ENCODE results near the gene DAP.

DAP gene

DNA sequence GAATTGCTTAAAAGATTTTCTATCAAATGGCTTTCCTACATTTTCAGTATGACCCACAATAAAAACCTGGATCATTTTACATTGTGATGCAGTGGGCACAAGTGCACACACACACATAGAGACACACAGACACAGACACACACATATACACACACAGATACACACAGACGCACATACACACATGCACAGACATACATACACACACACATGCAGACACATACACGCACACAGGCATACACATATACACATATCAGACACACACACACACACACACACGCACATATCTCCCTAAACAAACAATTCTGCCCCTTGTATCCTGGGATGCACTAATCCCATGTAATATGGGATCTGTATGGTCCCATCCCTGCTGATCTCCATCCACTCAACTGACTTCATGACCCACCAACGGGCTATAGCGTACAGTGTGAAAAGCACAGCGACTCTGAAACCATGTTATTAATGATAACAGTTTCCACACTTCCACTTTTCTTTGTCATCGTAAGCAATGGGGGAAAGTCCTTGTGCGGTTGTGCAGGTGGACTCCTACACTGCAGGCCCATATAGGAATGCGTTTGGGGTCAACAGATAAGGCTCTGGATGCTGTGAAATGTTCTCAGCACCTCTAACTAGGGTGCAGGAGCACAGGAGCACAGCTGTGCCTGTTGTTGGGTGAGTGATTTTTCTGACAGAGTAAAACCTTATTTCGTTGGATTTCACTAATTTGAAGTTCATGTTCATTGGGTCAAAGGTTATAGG, 52.7 kb downstream of the DAP start:
- DNase-seq = no peak

DNA sequence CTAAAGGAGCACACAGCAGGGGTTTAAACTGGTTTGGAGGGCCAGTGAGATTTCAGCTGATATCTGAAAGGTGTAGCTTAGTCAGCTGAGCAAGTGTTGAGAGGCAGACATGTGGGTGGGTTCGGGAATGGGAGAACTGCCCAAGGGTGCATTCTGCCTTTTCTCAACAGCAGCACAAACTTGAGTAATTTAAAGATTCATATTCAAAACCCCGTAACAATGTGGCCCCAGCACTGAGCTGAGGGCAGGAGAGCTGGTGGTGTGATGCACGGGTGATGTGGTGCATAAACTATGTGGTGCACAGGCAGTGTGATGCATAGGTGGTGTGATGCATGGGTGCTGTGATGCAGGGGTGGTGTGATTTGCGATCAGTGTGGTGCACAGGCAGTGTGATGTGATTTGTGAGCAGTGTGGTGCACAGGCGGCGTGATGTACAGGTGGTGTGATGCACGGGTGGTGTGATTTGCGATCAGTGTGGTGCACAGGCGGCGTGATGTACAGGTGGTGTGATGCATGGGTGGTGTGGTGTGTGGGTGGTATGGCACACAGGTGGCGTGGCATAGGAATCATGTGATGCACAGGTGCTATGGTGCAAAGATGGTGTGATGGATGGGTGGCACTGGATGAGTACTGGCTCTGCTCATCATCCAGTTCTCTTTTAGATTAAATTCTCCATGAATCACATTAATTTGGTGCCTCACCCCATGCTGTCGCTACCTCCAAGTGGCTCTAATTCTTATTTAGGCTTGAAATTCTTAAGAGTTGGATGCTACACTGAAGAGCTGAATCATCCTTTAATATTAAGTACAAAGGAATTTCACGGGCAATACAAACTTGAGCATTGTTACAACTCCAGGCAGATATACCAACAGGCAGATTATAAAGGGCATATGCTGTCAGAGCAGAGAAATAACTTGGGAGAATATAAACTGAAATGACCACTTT, 53.6 kb downstream of the DAP start:
- DNase-seq = no peak

DNA sequence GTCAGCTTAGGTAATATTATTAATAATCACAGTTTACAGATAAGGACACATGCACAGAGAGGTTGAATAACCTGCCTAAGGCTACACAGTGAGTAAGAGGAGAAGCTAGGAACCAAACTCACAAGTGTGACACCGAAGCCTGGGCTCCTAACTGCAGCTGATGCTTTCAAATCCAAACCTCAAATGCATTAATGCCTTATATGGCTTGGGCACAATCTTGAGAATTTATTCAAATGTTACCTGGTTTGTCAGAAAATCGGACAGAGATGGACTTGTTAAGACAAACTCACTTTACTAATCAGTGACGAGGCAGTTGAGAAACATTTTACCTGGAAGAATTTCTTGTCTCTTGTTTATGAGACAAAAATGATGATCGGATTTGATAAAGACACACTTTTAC, 54.7 kb downstream of the DAP start:
- no peak for DNase-seq

DNA sequence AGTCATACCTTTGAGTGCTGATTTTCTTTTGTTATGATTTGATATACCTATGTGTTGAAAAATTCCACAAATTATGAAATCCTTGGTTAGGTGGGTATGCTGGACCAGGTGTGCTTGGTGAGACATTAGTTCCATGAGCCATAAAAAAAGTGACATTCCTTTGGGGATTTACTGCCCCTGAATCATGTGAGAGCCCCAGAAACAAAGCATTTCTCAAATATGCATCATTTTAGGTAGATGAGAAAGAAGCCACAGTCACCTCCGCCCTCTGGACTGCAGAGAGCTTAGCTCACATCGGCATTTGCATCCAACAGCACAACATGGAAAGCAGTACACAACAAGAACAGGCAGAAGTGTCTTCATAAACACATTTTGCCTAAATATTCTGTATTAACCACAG, 55.3 kb downstream of the DAP start:
- DNase-seq = no peak

DNA sequence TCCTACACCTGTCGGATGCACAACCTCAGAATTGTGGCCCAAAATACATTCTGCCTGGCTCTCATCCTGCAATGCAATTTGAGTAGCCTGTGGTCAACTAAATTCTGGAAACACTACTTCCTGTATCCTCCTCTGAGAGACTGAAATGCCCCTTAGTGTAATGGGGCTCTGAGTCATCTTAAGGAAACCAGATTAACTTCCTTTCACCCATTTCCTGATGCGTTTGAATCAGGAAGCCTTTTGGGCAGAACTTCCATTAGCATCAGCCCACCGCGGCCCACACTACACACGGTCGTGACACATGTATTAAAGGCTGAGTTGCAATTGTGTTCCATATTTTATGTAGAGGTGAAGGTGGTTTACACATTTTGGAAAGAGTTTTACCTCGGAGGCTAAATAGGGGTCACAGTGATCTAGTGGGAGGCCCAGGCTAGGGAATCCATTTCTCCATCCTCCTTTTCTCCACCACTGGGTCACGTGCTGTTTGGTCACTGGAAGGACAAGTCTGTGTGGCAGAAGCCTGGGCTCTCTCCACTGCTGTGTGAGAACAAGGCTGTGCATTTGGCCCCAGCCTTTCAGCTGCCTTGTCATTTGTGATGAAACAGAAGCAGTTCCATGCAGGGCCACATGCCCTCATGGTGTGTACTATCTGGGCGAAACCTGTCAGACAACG, 55.9 kb downstream of the DAP start:
- peak; percentile 23 for DNase-seq

DNA sequence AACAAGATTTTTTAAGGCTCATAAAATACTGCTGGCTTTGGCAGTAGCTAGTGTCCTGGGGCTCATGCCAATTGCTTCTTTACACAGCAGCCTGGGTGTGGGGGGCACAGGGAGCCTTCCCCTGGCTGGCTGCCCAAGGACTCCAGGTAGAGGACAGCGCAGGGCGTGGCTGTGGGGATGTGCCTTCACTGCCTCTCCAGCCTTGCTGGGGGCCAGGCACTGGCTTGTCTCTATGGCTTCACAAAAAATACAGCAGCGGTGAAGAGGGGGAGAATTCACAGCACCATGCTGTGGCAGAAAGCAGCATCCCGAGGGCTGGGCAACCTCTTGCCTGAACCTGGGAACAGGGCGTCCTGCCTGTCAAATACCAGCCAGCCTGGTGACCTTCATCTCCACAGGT, 57.4 kb downstream of the DAP start:
- DNase-seq = no peak

DNA sequence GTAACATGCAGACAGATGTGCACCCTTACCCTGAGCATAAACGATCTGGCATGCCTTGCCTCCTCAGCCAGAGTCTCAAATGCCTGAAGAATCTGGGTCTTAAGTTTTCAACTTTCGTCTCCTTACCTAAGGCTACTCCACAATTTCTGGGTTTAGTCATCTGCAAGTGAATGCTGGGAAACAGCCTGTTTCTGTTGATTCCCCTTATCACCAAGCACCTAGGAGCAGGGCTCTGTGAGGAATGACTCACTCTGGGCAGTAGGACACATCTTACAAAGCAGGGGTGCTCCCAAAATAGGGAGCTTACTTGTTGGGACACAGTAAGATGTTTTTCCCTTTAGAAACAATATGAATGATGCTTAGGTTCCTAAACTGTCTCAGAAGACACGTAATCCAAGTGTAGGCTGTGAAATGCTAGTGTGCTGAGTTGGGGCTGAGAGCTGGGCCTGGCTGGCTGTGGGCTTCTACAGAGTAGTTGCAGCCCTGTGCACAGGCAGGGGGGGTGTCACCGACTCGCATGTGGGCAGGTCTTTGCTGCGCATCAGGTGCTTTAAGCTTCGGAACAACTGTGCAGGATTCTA, 58.0 kb downstream of the DAP start:
- no peak for DNase-seq

DNA sequence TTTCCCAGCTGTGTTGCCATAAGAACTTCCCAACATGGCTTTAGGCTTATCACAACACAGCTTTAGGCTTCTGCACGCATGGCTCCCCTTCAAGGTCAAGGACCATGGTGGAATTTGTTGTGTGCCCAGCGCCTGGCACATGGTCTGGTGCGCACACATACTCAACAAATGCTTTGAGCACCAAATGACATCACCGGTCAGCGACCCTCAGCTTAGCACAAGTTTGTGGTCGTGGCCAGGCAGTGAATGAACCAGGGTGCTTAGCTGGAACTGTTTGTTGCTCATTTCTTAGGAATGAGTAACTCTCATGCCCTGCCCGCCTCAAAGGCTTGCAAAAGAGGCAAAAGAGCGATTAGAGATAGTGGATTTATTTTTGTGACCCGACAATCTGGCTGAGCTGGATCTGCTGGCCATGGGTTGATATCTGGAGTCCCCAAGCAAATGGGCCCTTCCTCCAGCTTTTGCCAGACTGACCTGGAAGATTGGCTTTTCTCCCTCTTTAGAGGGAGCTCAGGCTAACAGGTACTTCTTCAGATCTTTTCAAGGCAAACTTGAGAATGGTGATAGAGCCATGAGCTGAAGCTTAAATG, 58.9 kb downstream of the DAP start:
- DNase-seq = no peak

DNA sequence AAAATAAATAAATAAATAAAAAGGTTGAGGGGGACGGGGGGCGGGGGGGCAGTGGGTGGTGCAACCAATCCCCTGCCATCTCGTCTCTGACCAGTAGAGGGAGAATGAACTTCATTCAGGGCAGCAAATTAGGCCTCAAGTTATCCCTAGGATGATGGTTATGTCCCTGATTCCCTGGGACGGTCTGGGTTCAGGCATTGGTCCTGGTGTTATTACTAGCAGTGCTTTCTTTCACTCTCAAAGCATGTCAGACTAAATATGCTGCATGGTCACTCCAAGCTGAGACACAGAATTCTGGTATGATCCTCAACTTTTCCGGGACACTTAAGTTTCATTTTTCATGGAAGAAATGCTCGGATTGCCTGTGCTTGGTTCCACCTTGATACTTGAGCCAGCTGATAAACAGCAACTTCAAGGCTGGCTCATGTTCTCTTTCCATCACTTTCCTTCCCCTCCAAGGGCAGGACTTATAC, 59.4 kb downstream of the DAP start:
- no peak for DNase-seq

DNA sequence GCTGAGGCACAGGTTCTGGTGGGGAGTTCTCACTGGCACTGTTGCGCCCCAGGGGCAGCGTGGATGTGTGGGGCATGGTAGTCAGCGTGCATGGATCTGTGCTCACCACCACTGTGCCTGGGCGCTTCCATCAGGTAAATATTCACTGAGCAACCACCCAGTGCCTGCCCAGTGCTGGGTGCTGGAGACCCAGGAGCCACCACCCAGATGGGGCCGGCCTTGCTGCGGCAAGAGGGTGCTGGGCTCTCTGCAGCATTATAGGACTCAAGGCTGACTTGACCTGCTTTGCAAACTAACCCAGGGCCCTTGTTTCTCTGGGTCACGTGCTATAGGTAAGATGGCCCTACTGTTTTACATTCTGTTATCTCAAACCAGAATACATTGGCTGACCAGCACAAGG, 60.5 kb downstream of the DAP start:
- DNase-seq = no peak

DNA sequence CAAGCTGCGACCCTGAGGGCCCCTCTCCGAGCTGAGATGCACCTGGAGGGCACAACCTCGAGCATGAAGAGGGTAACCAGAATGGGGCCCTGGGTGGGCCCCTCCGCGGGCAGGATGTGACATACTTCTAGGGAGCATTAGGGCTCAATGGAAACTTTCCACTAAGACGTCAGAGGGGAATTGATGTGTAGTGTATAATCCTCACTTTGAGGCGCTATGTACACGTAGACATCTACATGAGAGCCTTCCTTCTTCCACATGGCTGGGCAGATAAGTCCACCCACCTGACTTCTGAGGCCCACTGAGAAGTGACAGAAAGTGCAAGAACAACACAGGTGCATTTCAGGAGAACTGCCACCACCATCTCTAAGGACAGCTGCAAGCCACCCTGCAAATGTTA, 61.0 kb downstream of the DAP start:
- DNase-seq = no peak

DNA sequence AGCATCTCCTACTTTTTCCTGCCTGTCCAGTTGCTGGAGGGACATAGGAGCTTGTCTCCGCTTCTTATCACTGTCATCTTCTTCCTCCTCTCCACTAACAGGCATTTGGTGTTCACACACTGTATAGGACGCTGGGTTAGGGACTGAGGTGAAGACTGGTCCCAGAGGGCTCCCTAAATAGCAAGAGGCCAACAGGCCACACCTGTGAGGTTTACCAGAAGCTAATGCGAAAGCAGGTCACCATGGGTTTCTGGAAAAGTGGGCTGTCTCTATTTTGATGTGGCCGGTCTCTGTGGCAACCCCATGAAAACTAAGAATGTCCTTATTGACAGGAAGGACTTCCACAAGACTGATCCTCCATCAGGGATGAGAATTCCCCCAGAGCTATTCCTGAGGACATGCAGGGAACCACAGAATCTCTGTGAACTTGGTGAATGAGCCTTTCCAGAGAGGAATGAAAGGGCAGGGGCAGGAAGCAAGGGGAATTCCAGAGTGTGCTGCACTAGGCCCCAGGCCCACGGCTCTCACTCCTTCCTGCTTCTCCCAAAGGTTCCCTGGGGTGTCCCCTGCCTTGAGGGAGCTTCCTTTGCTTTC, 61.7 kb downstream of the DAP start:
- no peak for DNase-seq

DNA sequence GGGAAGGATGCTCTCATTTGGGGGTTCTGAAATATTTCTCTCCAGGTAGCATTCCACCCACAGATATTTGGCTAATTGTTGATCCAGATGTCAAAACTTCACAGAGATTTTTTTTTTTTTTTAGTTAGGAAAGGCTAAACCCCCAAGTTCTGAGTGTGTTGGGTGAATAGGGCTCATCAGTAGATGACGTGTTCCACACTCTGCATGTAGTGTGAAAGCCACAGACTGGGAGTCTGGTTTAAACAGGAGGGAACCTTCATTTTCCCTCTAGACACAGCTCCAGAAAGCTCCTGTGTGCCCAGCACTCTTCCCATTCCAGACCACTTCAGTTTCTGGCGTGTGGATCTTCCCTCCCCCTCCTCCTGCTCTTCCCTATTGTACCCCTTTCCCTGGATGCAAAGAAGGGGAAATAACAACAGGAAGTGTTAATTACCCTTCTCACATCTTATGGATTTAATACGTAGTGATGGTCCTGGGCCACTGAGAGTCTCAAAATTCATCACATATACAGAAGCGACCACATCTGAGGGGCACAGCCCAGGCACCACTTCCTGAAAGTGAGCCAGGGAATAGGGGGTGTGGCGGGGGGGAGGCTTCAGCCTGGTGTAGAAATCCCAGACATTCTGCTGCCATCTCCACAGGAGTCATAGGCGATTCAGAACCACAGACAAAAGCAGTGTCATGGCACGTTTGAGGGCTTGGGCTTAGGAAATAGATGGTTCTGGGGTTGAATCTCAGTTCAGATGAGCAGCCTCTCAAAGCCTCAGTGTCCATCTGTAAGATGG, 65.1 kb downstream of the DAP start:
- DNase-seq = no peak

DNA sequence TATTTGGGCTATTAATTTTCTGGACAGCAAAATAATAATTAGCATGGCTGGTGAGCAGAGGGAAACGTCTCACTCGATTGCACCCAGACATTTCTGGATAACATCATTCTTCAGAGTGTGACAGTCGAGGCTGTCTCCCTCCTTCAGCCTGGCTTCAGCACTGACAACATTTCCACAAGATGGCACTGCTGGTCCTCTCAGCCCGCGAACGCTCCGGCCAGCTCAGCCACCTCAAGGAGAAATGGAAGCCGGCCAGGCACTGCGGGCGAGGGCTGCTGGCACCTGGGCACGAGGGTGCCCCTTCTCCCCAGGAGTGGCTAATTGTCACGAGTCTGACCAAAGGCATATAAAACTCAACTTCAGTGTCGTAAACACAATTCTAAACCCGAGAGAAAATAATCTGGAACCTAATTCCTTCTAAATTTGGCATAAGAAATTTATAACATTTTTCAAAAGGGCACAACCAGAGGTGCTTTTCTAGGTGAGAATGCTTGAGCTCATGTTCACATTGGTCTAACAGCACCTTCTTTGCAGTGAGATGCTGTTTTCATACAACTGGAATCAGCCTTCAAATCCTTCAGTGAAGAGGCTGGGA, 65.9 kb downstream of the DAP start:
- DNase-seq = peak; percentile 8

DNA sequence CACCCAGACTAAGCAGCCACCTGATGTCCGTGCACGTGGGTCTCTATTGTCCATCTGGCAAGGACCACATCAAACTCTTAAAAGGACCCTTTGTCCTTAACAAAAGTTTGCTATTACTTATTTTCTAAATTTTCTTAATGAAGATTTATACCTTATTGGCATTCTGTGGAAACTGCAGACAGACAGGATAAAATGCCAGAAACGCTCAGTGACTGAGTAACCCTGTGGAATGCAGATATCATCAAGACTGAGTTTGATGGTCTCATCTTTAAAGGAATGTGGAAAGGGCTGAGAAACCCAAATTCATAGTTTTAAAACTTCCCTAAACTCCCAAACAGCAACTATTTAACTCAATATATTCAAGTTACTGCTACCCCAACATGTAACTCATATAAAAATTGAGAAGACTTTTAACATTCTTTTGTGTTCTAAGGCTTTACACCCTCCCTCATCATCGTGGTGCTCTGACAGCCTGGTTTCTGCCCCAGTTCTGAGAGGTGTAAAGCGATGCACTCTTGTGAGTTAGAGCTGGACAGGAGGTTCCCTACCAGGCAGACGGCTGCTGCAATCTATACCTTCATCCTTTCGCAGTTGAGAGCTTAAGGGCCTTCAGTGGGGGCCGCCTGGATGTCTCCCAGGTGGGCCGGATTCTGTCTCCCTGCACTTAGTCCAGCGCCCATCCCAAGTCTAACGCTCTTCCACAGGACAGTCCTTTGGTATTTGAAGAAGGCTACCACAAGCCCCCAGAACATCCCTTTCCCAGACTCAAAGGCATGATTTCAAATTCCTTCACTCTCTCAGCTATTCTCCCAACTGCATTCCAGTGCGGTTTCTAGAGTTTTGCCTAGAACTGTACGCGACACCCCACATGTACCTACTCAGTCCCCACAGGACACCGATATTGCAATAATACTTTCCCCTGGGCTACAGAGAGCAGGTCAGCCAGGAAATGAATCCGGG, 68.9 kb downstream of the DAP start:
- no peak for DNase-seq

DNA sequence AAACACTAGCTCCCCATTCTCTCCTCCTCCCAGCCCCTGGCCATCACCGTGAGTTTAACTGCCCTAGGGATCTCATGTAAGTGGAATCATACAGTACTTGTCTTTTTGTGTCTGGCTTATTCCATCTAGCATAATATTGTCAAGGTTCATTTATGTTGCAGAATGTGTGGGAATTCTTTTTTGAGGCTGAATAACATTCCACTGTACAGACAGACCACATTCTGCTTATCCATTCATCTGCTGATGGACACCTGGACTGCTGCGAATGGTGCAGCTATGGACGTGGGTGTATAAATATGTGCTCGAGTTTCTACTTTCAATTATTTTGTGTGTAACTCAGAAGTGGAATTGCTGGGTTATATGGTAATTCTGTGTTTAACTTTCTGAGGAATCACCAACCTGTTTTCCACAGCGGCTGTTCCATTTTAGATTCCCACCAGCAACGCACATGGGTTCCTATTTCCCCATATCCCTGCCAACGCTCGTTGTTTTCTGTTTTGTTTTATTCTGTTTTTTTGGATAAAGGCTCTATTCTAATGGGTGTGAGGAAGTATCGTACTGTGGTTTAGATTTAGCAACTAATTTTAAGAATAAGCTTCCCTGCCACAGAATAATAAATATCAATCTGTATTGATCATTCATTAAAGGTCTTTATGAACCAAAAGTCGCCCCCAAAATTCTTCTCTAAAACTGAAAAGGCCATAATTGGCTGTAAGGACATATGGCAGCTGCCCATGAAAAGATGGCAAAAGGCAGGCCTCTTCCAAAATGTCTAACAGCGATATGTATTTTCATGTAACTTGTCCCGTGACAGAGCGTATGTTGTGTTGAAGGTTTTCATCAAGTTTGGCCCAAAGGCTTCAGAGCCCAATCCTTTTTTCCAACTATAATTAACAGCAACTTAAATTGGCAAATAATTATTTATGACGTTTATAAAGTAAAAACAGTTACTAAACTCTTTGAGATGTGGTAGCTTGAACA, 70.3 kb downstream of the DAP start:
- DNase-seq = no peak

DNA sequence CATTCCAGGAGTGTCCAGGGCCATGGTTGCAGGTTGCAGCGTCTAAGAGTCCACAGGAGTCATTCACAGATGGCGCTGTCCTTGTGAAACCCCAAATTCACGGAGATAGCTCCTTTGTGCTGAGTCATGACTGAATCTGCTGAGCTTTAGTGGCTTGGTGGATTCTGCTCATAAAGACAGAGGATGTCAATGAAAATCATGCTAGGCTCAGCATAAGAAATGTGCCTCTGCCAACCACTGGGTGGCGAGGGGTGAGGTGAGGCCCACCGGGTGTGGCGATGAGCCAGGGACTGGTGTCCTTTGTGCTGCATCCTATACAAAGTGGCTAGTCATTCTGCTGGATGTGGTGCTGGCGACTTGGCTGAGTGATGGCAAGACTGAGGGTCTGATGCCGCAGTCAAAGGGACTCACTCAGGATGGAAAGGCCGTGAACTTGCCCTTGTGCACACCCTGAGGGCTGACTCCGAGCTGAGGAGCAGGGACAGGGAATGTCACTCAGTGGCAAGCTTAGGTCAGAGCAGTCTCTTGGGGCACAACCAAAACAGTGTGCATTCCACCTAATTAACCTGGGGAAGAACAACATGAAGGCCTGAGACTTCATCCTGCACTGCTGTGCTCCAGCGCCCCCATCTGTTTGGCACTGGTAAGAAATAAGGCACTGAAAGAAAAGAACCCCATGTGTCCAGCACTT, 71.5 kb downstream of the DAP start:
- DNase-seq = peak; percentile 8

DNA sequence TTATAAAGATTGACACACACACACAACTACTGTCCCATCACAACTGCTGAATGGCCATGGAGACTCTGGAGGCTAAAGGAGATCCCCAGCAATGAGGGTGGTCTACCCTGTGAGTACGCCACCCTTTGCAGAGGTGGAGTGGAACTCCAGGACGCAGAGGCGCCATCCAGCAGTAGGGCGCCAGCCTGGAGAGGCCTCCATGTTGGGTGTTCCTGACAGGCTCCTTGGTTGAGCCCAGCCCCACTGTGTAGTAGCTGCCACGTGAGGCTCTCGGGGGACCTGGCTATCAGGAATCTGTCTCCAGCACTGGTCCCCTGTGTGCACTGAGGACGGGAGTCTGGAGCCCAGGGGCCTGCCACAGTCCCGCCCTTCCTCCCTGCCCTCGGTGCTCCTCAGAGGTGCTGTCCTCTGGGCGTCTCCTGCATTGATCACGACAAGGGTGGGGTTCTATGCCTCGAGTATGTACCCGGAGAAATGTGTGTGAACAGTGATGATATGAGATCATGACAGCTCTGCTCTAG, 72.3 kb downstream of the DAP start:
- no peak for DNase-seq

Measured in GDM1 (cell line).